WTC11 (cell line): ENCODE measurements around the gene TCEANC2. TPM values are rescaled to one million over a fixed set of nuclear protein-coding genes. Genes with fewer than 3 reads are reported as not detected.

Experiments
- ATAC-seq: fragments of 200-7000 bp; cut with Tn5 transposase; 2 replicates; pipeline ENCODE4 v1.10.0; 2021; ENCODE audit warnings: mild to moderate bottlenecking, moderate library complexity
- CTCF ChIA-PET: fragments of 300-600 bp; sonication (Branson Sonifier 250); formaldehyde crosslinking; loops from one replicate; lab custom pipeline; 2021; ENCODE audit warnings: antibody characterized with exemption; lab: Charles Lee
- POLR2A ChIA-PET: fragments of 350-600 bp; sonication (Branson Sonifier 250); formaldehyde crosslinking; loops from one replicate; lab custom pipeline; 2021; ENCODE audit warnings: antibody characterized with exemption; lab: Charles Lee
- DNase-seq: peaks from one replicate; pipeline ENCODE4 v3.0.0; 2021; ENCODE audit warnings: low spot score
- H3K27ac Mint-ChIP-seq: 2 replicates; pipeline ENCODE4 v1.8.0; 2021; ENCODE audit warnings: mixed read lengths
- H3K27me3 Mint-ChIP-seq: 2 replicates; pipeline ENCODE4 v1.8.0; 2021; ENCODE audit warnings: low read depth, mild to moderate bottlenecking, moderate library complexity, mixed read lengths
- H3K36me3 Mint-ChIP-seq: 2 replicates; pipeline ENCODE4 v1.8.0; 2021; ENCODE audit warnings: mixed read lengths
- H3K4me1 Mint-ChIP-seq: 2 replicates; pipeline ENCODE4 v1.8.0; 2022; ENCODE audit warnings: mixed read lengths
- H3K4me3 Mint-ChIP-seq: 2 replicates; pipeline ENCODE4 v1.8.0; 2021; ENCODE audit warnings: mild to moderate bottlenecking, moderate library complexity, mixed read lengths
- H3K9me3 Mint-ChIP-seq: 2 replicates; pipeline ENCODE4 v1.8.0; 2021; ENCODE audit warnings: mixed read lengths
- CBFB ChIP-seq: sonication (generic); formaldehyde crosslinking; IDR thresholded peaks from 2 replicates; pipeline ENCODE4 v1.8.1; 2022; ENCODE audit warnings: mild to moderate bottlenecking, low read depth, missing genetic modification reagents
- FOXJ3 ChIP-seq: sonication (generic); formaldehyde crosslinking; IDR thresholded peaks from 2 replicates; pipeline ENCODE4 v1.9.0; 2021; ENCODE audit warnings: missing genetic modification reagents, mild to moderate bottlenecking, borderline replicate concordance
- GABPB1 ChIP-seq: sonication (generic); formaldehyde crosslinking; IDR thresholded peaks from 2 replicates; pipeline ENCODE4 v1.8.1; 2023; ENCODE audit warnings: mild to moderate bottlenecking, missing genetic modification reagents
- GRHL2 ChIP-seq: fragments of 250-450 bp; sonication (Bioruptor Pico); IDR thresholded peaks from 2 replicates; pipeline ENCODE4 v1.8.0; 2022; ENCODE audit warnings: mild to moderate bottlenecking, moderate library complexity; ENCODE audit not compliant: insufficient replicate concordance, severe bottlenecking
- JAZF1 ChIP-seq: fragments of 250-450 bp; sonication (Bioruptor Pico); IDR thresholded peaks from 2 replicates; pipeline ENCODE4 v1.9.0; 2021; ENCODE audit warnings: moderate library complexity, mild to moderate bottlenecking, inconsistent platforms
- NR2C2 ChIP-seq: sonication (generic); formaldehyde crosslinking; IDR thresholded peaks from 2 replicates; pipeline ENCODE4 v1.8.0; 2022; ENCODE audit warnings: mild to moderate bottlenecking, missing genetic modification reagents
- SOX15 ChIP-seq: fragments of 250-450 bp; sonication (Bioruptor Pico); IDR thresholded peaks from 2 replicates; pipeline ENCODE4 v1.9.0; 2021; ENCODE audit warnings: mild to moderate bottlenecking
- TP53 ChIP-seq: sonication (generic); formaldehyde crosslinking; IDR thresholded peaks from 2 replicates; pipeline ENCODE4 v1.8.1; 2023; ENCODE audit warnings: mild to moderate bottlenecking, missing genetic modification reagents
- ZNF138 ChIP-seq: sonication (generic); formaldehyde crosslinking; conservative IDR thresholded peaks from 2 replicates; pipeline ENCODE4 v1.8.1; 2022; ENCODE audit warnings: mild to moderate bottlenecking, moderate library complexity, missing genetic modification reagents
- total RNA-seq: library from RNA; stranded (reverse); gene quantifications from 3 replicates; pipeline ENCODE4 v1.2.3, GENCODE V29; 2021
- TF ChIP-seq, protein P1 (sequence below): sonication (generic); formaldehyde crosslinking; IDR thresholded peaks from 2 replicates; pipeline ENCODE4 v1.8.1; 2023; ENCODE audit warnings: mild to moderate bottlenecking, missing genetic modification reagents, borderline replicate concordance
- TF ChIP-seq, protein P2 (sequence below): sonication (generic); formaldehyde crosslinking; conservative IDR thresholded peaks from 2 replicates; pipeline ENCODE4 v1.8.1; 2023; ENCODE audit warnings: mild to moderate bottlenecking, low read depth, missing genetic modification reagents, moderate library complexity
- TF ChIP-seq, protein P3 (sequence below): sonication (generic); formaldehyde crosslinking; IDR thresholded peaks from 2 replicates; pipeline ENCODE4 v1.8.1; 2022; ENCODE audit warnings: mild to moderate bottlenecking, moderate library complexity, missing genetic modification reagents
- TF ChIP-seq, protein P4 (sequence below): sonication (generic); formaldehyde crosslinking; IDR thresholded peaks from 2 replicates; pipeline ENCODE4 v1.8.0; 2023; ENCODE audit warnings: missing genetic modification reagents
- TF ChIP-seq, protein P5 (sequence below): sonication (generic); formaldehyde crosslinking; IDR thresholded peaks from 2 replicates; pipeline ENCODE4 v1.8.0; 2022; ENCODE audit warnings: mild to moderate bottlenecking, missing genetic modification reagents

Gene TCEANC2
- total RNA-seq, 1 experiment from 2014 or later: 6.3 TPM

DNA sequence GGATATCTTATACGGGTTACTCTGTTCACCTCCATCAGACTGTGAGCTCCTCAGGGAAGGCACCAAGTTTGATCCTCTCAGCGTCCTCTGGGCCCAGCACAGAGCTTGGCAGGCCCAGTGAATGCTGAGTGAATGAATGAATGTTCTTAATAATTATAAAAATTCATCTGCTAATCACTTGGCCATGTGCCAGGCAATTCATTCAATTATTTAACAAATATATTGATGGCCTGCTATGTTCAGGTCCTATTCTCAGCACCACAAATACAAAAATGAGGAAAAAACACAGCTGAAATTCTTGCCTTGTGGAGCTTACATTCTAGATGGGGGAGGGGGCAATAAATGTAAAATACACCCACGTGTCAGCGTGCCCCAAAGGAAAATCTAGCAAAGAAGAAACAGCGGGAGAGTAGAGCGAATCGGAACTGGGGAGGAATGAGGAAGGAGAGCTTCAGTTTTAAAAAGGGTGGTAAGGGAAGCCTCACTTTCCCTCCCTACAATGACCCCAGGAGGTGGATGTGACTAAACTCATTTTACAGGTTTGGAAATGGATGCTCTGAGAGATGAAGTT is 83.6 kb downstream of the TCEANC2 start:
- ATAC-seq (no peak), DNase-seq (no peak)
- Mint-ChIP-seq H3K4me1 (peaks cover 35% of the 10 kb centered on the region), H3K36me3 (no peaks in the 10 kb centered on the region), H3K4me3 (no peak overlapping the region), H3K27ac (no peak overlapping the region), H3K27me3 (peaks cover 3% of the 10 kb centered on the region; the same call in 1 of the 2 replicates), H3K9me3 (no peaks in the 10 kb centered on the region)
- CTCF ChIA-PET: interaction anchor here (0.8 to 4.3 kb wide), 9 partner anchors 11 to 664 kb away, joined by 3 to 39 read pairs (median 4); partner anchors contain the start of genes ACOT11 and TTC22
- POLR2A ChIA-PET: interaction anchor here (1.0 kb wide), 1 partner anchor 65 kb away, joined by 3 read pairs; no protein-coding TSS in a partner anchor
- TF ChIP-seq FOXJ3 (CRISPR knock-in tag): no peak
- no peak for TF ChIP-seq GRHL2 (CRISPR knock-in tag)
- no peak for TF ChIP-seq CBFB
- TF ChIP-seq, protein P1, sequence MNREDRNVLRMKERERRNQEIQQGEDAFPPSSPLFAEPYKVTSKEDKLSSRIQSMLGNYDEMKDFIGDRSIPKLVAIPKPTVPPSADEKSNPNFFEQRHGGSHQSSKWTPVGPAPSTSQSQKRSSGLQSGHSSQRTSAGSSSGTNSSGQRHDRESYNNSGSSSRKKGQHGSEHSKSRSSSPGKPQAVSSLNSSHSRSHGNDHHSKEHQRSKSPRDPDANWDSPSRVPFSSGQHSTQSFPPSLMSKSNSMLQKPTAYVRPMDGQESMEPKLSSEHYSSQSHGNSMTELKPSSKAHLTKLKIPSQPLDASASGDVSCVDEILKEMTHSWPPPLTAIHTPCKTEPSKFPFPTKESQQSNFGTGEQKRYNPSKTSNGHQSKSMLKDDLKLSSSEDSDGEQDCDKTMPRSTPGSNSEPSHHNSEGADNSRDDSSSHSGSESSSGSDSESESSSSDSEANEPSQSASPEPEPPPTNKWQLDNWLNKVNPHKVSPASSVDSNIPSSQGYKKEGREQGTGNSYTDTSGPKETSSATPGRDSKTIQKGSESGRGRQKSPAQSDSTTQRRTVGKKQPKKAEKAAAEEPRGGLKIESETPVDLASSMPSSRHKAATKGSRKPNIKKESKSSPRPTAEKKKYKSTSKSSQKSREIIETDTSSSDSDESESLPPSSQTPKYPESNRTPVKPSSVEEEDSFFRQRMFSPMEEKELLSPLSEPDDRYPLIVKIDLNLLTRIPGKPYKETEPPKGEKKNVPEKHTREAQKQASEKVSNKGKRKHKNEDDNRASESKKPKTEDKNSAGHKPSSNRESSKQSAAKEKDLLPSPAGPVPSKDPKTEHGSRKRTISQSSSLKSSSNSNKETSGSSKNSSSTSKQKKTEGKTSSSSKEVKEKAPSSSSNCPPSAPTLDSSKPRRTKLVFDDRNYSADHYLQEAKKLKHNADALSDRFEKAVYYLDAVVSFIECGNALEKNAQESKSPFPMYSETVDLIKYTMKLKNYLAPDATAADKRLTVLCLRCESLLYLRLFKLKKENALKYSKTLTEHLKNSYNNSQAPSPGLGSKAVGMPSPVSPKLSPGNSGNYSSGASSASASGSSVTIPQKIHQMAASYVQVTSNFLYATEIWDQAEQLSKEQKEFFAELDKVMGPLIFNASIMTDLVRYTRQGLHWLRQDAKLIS (CRISPR knock-in tag): no peak
- TF ChIP-seq, protein P2, sequence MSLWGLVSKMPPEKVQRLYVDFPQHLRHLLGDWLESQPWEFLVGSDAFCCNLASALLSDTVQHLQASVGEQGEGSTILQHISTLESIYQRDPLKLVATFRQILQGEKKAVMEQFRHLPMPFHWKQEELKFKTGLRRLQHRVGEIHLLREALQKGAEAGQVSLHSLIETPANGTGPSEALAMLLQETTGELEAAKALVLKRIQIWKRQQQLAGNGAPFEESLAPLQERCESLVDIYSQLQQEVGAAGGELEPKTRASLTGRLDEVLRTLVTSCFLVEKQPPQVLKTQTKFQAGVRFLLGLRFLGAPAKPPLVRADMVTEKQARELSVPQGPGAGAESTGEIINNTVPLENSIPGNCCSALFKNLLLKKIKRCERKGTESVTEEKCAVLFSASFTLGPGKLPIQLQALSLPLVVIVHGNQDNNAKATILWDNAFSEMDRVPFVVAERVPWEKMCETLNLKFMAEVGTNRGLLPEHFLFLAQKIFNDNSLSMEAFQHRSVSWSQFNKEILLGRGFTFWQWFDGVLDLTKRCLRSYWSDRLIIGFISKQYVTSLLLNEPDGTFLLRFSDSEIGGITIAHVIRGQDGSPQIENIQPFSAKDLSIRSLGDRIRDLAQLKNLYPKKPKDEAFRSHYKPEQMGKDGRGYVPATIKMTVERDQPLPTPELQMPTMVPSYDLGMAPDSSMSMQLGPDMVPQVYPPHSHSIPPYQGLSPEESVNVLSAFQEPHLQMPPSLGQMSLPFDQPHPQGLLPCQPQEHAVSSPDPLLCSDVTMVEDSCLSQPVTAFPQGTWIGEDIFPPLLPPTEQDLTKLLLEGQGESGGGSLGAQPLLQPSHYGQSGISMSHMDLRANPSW (CRISPR knock-in tag): no peak
- TF ChIP-seq JAZF1 (CRISPR knock-in tag): no peak
- TF ChIP-seq, protein P3, sequence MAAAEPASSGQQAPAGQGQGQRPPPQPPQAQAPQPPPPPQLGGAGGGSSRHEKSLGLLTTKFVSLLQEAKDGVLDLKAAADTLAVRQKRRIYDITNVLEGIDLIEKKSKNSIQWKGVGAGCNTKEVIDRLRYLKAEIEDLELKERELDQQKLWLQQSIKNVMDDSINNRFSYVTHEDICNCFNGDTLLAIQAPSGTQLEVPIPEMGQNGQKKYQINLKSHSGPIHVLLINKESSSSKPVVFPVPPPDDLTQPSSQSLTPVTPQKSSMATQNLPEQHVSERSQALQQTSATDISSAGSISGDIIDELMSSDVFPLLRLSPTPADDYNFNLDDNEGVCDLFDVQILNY (CRISPR knock-in tag): no peak

GRCh38 chr1:54137534-54138061 is 84.2 kb downstream of the TCEANC2 start:
- H3K36me3 Mint-ChIP-seq: no peaks in the 10 kb centered on the region
- no peak overlapping the region for H3K27ac Mint-ChIP-seq
- peaks cover 35% of the 10 kb centered on the region for H3K4me1 Mint-ChIP-seq
- H3K27me3 Mint-ChIP-seq: peaks cover 3% of the 10 kb centered on the region; the same call in 1 of the 2 replicates
- no peaks in the 10 kb centered on the region for H3K9me3 Mint-ChIP-seq
- POLR2A ChIA-PET: no interaction called here
- no peak for TF ChIP-seq SOX15 (CRISPR knock-in tag)
- TF ChIP-seq GABPB1 (CRISPR knock-in tag): no peak
- CTCF ChIA-PET: interaction anchor here (1.5 to 4.3 kb wide), 5 partner anchors 12 to 410 kb away, joined by 4 to 39 read pairs (median 5); partner anchors contain the start of gene ACOT11
- ATAC-seq (no peak), DNase-seq (no peak)
- H3K4me3 Mint-ChIP-seq: no peak overlapping the region

DNA sequence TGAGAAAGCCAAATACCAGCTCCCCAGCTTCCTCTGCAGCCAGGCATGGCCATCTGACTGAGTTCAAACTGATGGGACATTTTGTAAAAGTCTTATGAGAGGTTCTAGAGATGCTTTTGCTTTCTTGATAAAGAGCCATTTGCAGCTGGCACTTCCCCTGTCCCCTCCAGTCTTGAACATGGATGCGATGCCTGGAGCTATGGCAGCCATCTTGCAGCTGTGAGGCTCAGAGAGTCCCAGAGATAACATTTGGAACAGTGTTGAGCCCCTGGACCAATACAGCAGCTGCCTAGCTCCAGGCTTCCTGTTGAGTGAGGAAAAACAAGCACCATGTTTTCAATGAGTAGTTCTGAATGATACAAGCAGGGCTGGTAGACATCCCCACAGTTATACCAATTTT is 85.6 kb downstream of the TCEANC2 start:
- DNase-seq (no peak), ATAC-seq (no peak)
- no peak overlapping the region for H3K27ac Mint-ChIP-seq
- H3K9me3 Mint-ChIP-seq: no peaks in the 10 kb centered on the region
- ChIA-PET POLR2A (no interaction called here), CTCF (interaction anchor here (0.7 to 2.8 kb wide), 4 partner anchors 13 to 361 kb away, joined by 3 to 9 read pairs (median 4); no protein-coding TSS in a partner anchor)
- no peak overlapping the region for H3K4me3 Mint-ChIP-seq
- H3K4me1 Mint-ChIP-seq: peaks cover 35% of the 10 kb centered on the region
- H3K36me3 Mint-ChIP-seq: no peaks in the 10 kb centered on the region
- TF ChIP-seq, protein P4, sequence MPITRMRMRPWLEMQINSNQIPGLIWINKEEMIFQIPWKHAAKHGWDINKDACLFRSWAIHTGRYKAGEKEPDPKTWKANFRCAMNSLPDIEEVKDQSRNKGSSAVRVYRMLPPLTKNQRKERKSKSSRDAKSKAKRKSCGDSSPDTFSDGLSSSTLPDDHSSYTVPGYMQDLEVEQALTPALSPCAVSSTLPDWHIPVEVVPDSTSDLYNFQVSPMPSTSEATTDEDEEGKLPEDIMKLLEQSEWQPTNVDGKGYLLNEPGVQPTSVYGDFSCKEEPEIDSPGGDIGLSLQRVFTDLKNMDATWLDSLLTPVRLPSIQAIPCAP (CRISPR knock-in tag): no peak
- TF ChIP-seq TP53 (CRISPR knock-in tag) (no peak), GRHL2 (CRISPR knock-in tag) (no peak), ZNF138 (CRISPR knock-in tag) (no peak), NR2C2 (CRISPR knock-in tag) (no peak)
- TF ChIP-seq, protein P5, sequence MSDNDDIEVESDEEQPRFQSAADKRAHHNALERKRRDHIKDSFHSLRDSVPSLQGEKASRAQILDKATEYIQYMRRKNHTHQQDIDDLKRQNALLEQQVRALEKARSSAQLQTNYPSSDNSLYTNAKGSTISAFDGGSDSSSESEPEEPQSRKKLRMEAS: no peak
- peaks cover 3% of the 10 kb centered on the region; the same call in 1 of the 2 replicates for H3K27me3 Mint-ChIP-seq
